Memory B cell (primary cell): ENCODE measurements around the gene TBX22.
"Not testable (repeated sequence)": the region's sequence is repeated elsewhere in the genome, so short reads cannot be mapped to it uniquely, and the experiment has no call there.

Experiments
- ATAC-seq: fragments of 150-1000 bp; cut with Tn5 transposase; 2 replicates; pipeline ENCODE4 v1.10.0; 2021; ENCODE audit warnings: low read depth, mild to moderate bottlenecking, moderate library complexity
- DNase-seq, 2 donors: peaks; one replicate each; pipeline ENCODE4 v3.0.0; 2022; ENCODE audit warnings: low spot score in 2 of 2
- H3K27ac Mint-ChIP-seq: one replicate; pipeline ENCODE4 v1.8.0; 2022; ENCODE audit warnings: mild to moderate bottlenecking, moderate library complexity, mixed read lengths
- H3K27me3 Mint-ChIP-seq: one replicate; pipeline ENCODE4 v1.8.0; 2022; ENCODE audit warnings: mixed read lengths
- H3K36me3 Mint-ChIP-seq: one replicate; pipeline ENCODE4 v1.8.0; 2022; ENCODE audit warnings: mild to moderate bottlenecking, mixed read lengths
- H3K4me1 Mint-ChIP-seq: one replicate; pipeline ENCODE4 v1.8.0; 2022; ENCODE audit warnings: mixed read lengths
- H3K4me3 Mint-ChIP-seq: one replicate; pipeline ENCODE4 v1.8.0; 2022; ENCODE audit warnings: mild to moderate bottlenecking, moderate library complexity, mixed read lengths
- H3K9me3 Mint-ChIP-seq: one replicate; pipeline ENCODE4 v1.8.0; 2022; ENCODE audit warnings: mixed read lengths

Gene TBX22

GRCh38 chrX:80014141-80014940 lies at the start of gene TBX22:
Gene TBX22 (plus strand): TSS chrX:80014753. CDS start chrX:80022270, 7,517 bp downstream.
- Mint-ChIP-seq H3K36me3 (no peaks in the 10 kb centered on the region), H3K4me1 (no peaks in the 10 kb centered on the region), H3K9me3 (no peaks in the 10 kb centered on the region), H3K4me3 (no peak within 1 kb of the TSS), H3K27me3 (no peaks in the 10 kb centered on the region), H3K27ac (no peak within 1 kb of the TSS)
- DNase-seq: no peak
- no peak for ATAC-seq

- Mint-ChIP-seq H3K27ac (no peak overlapping the region), H3K4me3 (no peak overlapping the region), H3K4me1 (no peaks in the 10 kb centered on the region), H3K27me3 (no peaks in the 10 kb centered on the region), H3K9me3 (peaks cover 4% of the 10 kb centered on the region), H3K36me3 (no peaks in the 10 kb centered on the region)
- DNase-seq (no peak), ATAC-seq (no peak)
These were observed 38.9 kb upstream of the TBX22 start for GRCh38 chrX:79975605-79976004.

- no peaks in the 10 kb centered on the region for H3K36me3 Mint-ChIP-seq
- H3K27me3 Mint-ChIP-seq: no peaks in the 10 kb centered on the region
- no peak overlapping the region for H3K27ac Mint-ChIP-seq
- H3K4me3 Mint-ChIP-seq: no peak overlapping the region
- DNase-seq: no peak
- ATAC-seq: no peak
- no peaks in the 10 kb centered on the region for H3K9me3 Mint-ChIP-seq
- H3K4me1 Mint-ChIP-seq: no peaks in the 10 kb centered on the region
These were observed 10.1 kb upstream of the TBX22 start for GRCh38 chrX:80004458-80004857.

- H3K27ac Mint-ChIP-seq: no peak overlapping the region
- H3K9me3 Mint-ChIP-seq: no peaks in the 10 kb centered on the region
- no peak overlapping the region for H3K4me3 Mint-ChIP-seq
- H3K4me1 Mint-ChIP-seq: no peaks in the 10 kb centered on the region
- DNase-seq (no peak), ATAC-seq (no peak)
- H3K36me3 Mint-ChIP-seq: no peaks in the 10 kb centered on the region
- H3K27me3 Mint-ChIP-seq: no peaks in the 10 kb centered on the region
These were observed 3.0 kb upstream of the TBX22 start for GRCh38 chrX:80011522-80011921.

GRCh38 chrX:80016182-80016581 lies 1.6 kb downstream of the TBX22 start:
- ATAC-seq: no peak
- Mint-ChIP-seq H3K27ac (no peak overlapping the region), H3K4me3 (no peak overlapping the region), H3K9me3 (no peaks in the 10 kb centered on the region), H3K4me1 (no peaks in the 10 kb centered on the region), H3K36me3 (no peaks in the 10 kb centered on the region), H3K27me3 (no peaks in the 10 kb centered on the region)
- DNase-seq: no peak

- Mint-ChIP-seq H3K9me3 (no peaks in the 10 kb centered on the region), H3K4me3 (no peak overlapping the region), H3K36me3 (no peaks in the 10 kb centered on the region), H3K27me3 (no peaks in the 10 kb centered on the region), H3K4me1 (no peaks in the 10 kb centered on the region), H3K27ac (no peak overlapping the region)
- ATAC-seq (no peak), DNase-seq (no peak)
These were observed 7.1 kb downstream of the TBX22 start for GRCh38 chrX:80021621-80022020.

GRCh38 chrX:80022363-80023031 lies 7.9 kb downstream of the TBX22 start:
- ATAC-seq (no peak), DNase-seq (no peak)
- Mint-ChIP-seq H3K9me3 (no peaks in the 10 kb centered on the region), H3K27ac (no peak overlapping the region), H3K4me1 (no peaks in the 10 kb centered on the region), H3K36me3 (no peaks in the 10 kb centered on the region), H3K4me3 (no peak overlapping the region), H3K27me3 (no peaks in the 10 kb centered on the region)

- no peaks in the 10 kb centered on the region for H3K27me3 Mint-ChIP-seq
- H3K4me3 Mint-ChIP-seq: no peak overlapping the region
- H3K4me1 Mint-ChIP-seq: no peaks in the 10 kb centered on the region
- H3K9me3 Mint-ChIP-seq: no peaks in the 10 kb centered on the region
- H3K36me3 Mint-ChIP-seq: no peaks in the 10 kb centered on the region
- no peak overlapping the region for H3K27ac Mint-ChIP-seq
- DNase-seq: no peak
- no peak for ATAC-seq
These were observed 11.6 kb downstream of the TBX22 start for GRCh38 chrX:80026116-80026515.

GRCh38 chrX:80066156-80066555 lies 51.6 kb downstream of the TBX22 start:
- DNase-seq, H3K27ac Mint-ChIP-seq, H3K9me3 Mint-ChIP-seq, H3K27me3 Mint-ChIP-seq, H3K4me3 Mint-ChIP-seq, H3K36me3 Mint-ChIP-seq, ATAC-seq, H3K4me1 Mint-ChIP-seq: not testable (repeated sequence)

GRCh38 chrX:80075625-80076024 lies 61.1 kb downstream of the TBX22 start:
- H3K27ac Mint-ChIP-seq, H3K27me3 Mint-ChIP-seq, H3K4me3 Mint-ChIP-seq, H3K36me3 Mint-ChIP-seq, DNase-seq, ATAC-seq, H3K9me3 Mint-ChIP-seq, H3K4me1 Mint-ChIP-seq: not testable (repeated sequence)
